HG02884 (cell line): ENCODE results near the gene DGKI.

ENCODE experiments used
- ATAC-seq: cut with Tn5 transposase; IDR thresholded peaks from one replicate; pipeline ENCODE4 v1.9.1; 2021; ENCODE audit warnings: mild to moderate bottlenecking, moderate library complexity; ENCODE audit not compliant: unreplicated experiment

The DGKI gene

GRCh38 chr7:137692399-137692798, 154.4 kb downstream of the DGKI start:
- ATAC-seq = no peak

GRCh38 chr7:137691566-137691965, 155.2 kb downstream of the DGKI start:
- ATAC-seq = no peak

- no peak for ATAC-seq
These were observed 156.1 kb downstream of the DGKI start for GRCh38 chr7:137690635-137691034.

- no peak for ATAC-seq
These were observed 157.0 kb downstream of the DGKI start for GRCh38 chr7:137689761-137690160.

GRCh38 chr7:137687556-137688265, 159.1 kb downstream of the DGKI start:
- ATAC-seq = no peak

GRCh38 chr7:137685433-137686164, 161.2 kb downstream of the DGKI start:
- ATAC-seq = no peak

GRCh38 chr7:137684776-137685175, 162.0 kb downstream of the DGKI start:
- no peak for ATAC-seq

- no peak for ATAC-seq
These were observed 162.5 kb downstream of the DGKI start for GRCh38 chr7:137684316-137684715.

GRCh38 chr7:137682596-137682995, 164.2 kb downstream of the DGKI start:
- ATAC-seq = no peak

GRCh38 chr7:137681657-137682562, 164.9 kb downstream of the DGKI start:
- no peak for ATAC-seq

GRCh38 chr7:137674551-137675409, 172.0 kb downstream of the DGKI start:
- ATAC-seq = no peak

GRCh38 chr7:137674048-137674447, 172.7 kb downstream of the DGKI start:
- ATAC-seq = no peak

- ATAC-seq = no peak
These were observed 174.9 kb downstream of the DGKI start for GRCh38 chr7:137671920-137672319.

GRCh38 chr7:137670222-137671064, 176.3 kb downstream of the DGKI start:
- peak; percentile 63 for ATAC-seq

- ATAC-seq = no peak
These were observed 177.1 kb downstream of the DGKI start for GRCh38 chr7:137669706-137670105.

- ATAC-seq = no peak
These were observed 178.4 kb downstream of the DGKI start for GRCh38 chr7:137668404-137668803.

GRCh38 chr7:137667633-137668387, 179.0 kb downstream of the DGKI start:
- no peak for ATAC-seq

GRCh38 chr7:137664846-137665245, 181.9 kb downstream of the DGKI start:
- ATAC-seq = no peak

GRCh38 chr7:137661634-137662033, 185.1 kb downstream of the DGKI start:
- ATAC-seq = no peak
